Fibroblast of pulmonary artery (primary cell): ENCODE measurements around the gene HPS1.

ENCODE experiments used
- DNase-seq: peaks from one replicate; pipeline ENCODE4 v3.0.0-alpha.2; 2010; ENCODE audit warnings: low read depth
- H3K4me3 ChIP-seq: replicated peaks from 2 replicates; pipeline ENCODE4 v1.5.1; 2011; ENCODE audit warnings: low read depth, mild to moderate bottlenecking, control low read depth, low read length, moderate library complexity
- TF ChIP-seq, protein P1 (sequence below): IDR thresholded peaks from 2 replicates; pipeline ENCODE4 v1.5.1; 2011; ENCODE audit warnings: mild to moderate bottlenecking, control low read depth, low read length, inconsistent platforms; ENCODE audit errors: missing control alignments

HPS1 gene

DNA sequence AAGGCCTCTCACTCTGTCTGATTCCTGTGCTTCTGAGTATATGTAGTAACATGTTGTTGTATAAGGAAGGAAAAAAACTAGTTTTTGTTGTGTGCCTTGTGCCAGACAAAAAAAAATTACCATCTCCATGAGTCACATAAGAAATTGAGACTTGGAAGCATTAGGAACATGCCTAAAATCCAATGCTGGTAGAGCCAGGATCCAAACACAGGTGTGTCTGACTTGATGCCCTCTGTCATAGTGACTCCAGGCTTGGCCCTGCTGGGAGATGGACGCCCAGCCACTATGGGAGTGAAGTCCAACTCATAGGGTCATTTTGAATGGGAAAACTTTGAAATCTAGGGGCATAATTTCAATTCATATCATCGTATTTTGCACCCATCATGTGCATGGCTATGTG is 69.7 kb downstream of the HPS1 start:
- H3K4me3 ChIP-seq = no peak overlapping the region
- TF ChIP-seq, protein P1, sequence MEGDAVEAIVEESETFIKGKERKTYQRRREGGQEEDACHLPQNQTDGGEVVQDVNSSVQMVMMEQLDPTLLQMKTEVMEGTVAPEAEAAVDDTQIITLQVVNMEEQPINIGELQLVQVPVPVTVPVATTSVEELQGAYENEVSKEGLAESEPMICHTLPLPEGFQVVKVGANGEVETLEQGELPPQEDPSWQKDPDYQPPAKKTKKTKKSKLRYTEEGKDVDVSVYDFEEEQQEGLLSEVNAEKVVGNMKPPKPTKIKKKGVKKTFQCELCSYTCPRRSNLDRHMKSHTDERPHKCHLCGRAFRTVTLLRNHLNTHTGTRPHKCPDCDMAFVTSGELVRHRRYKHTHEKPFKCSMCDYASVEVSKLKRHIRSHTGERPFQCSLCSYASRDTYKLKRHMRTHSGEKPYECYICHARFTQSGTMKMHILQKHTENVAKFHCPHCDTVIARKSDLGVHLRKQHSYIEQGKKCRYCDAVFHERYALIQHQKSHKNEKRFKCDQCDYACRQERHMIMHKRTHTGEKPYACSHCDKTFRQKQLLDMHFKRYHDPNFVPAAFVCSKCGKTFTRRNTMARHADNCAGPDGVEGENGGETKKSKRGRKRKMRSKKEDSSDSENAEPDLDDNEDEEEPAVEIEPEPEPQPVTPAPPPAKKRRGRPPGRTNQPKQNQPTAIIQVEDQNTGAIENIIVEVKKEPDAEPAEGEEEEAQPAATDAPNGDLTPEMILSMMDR = no peak
- DNase-seq = no peak

DNA sequence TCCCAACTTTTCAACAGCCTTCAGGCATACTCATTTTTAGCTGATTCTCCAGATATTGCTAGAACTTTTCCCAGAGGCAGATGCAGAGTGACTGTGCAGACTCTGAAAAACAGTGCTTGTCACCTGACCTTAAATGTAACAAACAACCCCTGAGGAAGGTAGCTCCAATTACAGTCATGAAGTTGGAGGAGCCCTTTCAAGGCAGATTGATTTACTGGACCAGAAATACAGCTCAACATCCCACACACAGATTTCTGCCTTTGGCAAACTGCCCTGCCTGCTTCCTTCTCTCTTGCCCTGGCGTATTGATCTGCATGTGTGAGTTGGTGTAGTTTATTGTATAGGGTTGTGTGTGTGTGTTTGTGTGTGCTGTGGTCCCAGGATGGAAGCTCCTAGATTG is 70.2 kb downstream of the HPS1 start:
- TF ChIP-seq, protein P1 = no peak
- peak; percentile 25 for DNase-seq

DNA sequence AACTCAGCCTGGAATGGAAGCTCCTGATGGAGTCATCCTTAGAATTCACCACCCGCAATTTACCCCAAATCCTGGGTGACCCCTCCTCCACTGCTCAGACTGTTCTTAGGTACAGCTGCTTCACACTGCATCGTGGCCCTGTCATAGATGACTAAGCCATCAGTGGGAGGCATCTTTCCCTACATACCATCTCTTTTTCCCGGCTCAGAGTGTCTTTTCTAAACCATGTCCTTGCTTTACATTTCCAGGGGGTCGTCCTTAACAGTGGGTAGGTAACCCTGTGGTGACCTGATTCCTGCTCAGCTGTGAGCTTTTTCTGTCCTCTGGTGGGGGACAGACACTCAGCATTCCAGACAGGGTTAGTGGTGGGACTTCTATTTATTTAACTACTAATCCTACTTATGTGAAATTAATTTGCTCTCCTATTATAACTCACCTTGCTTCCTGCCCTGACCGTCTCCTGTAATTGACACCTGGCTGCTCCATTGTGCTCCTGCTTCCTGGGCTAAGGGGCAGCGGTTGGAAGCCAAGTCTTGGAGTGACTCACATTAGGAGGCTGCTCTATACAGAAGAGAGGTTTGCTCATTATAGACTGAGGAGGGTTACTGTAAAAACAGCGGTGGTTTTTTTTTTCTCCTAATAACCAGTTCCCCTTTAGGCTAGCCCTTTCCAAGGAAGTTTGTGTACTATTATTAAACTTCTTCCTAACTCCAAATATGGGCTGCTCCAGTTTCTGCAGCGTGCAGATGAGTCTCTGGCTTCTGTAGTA is 72.3 kb downstream of the HPS1 start:
- TF ChIP-seq, protein P1 = no peak
- H3K4me3 ChIP-seq = no peak overlapping the region
- DNase-seq = peak; percentile 61

More for the DNA sequence above, 70.2 kb downstream of the HPS1 start:
- no peak overlapping the region for H3K4me3 ChIP-seq

DNA sequence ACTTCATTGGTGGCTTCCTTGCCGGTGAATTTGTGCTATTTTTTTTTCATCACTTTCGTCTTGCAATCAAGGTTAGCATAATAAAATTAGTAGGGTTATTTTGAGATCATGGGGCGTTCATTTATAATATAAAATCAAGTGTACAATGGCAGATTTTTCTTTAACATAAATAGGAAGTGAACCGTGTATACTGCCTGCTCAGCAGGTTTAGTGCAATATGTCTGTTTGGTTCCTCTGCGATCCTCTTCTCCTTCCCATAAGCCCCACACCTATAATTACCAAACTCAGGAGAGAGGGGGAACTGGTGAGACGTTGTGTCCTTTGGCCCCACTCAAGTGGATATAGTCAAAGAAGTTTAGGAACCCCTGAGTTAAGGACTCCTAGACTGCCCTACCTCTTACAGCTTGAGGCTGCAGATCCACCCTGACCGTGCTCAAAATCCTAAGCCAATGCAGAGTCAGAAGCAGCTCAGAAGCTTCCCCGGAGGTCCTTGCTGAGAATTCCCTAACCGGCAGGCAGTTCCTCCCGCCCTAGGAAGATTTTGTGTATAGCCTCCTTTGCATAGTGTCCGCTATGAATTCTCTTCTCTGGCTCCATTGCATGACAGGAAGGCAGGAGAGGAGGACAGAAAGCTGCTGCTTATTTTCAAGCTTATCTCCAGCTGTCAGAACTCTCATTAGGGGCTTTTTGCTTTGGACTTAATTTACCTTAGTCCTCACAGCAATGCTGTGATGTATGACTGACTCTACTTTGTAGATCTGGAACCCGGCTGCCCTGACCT is 73.3 kb downstream of the HPS1 start:
- no peak for DNase-seq
- H3K4me3 ChIP-seq = no peak overlapping the region
- TF ChIP-seq, protein P1 = no peak

DNA sequence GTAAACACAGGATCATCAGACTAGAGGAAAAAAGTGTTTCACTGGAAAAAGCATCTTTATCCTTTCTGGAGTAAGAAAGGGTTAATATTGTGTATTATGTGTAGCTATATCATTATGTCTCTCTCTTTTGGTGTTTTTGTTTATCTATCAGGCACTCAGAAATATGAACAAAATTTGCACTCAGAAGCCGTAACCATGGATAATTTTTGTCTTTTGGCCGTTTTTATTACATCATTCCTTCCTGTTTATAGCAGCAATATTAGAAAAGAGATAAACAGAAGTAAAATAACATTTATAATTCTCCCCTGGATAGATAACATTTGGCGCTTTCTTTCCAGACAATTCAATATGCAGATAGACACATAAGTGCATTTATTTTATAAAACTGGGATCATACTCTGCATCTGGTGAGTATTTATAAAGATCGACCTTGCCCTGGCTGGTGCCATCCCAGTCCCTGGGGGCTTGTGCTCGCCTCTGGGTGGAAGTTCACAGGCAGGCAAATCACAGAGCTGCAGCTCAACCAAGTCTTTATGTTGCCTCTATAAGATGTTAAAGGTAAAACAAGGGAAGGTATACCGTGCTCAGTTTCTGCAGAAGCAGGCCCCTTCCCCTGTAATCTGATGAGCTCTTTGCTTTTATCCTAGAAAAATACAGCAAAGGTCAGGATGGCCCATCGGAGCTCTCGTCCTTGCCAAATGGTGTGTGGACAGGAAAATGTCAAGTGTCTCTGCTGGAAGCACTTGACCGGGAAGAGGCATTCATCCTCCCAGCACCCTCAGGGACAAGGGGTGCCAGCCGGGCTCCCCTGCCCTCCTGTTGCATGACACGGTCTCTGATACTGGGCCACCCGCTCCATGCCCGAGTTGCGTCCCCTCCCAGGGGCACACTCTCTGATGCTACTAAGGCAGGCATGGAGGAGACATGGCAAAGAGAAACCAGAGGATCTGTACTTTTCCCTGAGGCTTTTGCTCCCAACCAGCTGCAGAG is 75.6 kb downstream of the HPS1 start:
- no peak for DNase-seq
- TF ChIP-seq, protein P1 = no peak
- H3K4me3 ChIP-seq = no peak overlapping the region

DNA sequence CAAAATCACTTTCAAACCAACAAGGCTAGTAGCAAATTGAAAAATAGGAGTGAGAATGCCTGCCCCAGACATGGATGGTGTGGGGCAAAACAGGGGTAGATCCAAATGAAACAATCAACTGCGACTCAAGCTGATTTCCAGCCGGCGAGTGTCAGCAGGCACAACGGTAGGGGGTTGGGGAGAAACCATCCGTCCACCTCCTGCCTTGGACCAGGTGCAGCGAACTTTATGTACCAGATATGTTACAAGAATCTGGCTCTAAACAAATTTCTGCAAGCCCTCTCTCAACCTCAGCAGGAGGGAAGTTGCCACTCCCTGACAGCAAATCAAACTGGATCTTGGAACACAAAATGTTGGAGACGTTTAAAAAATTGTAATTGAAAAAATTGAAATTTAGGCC is 76.9 kb downstream of the HPS1 start:
- TF ChIP-seq, protein P1 = no peak
- H3K4me3 ChIP-seq = no peak overlapping the region
- DNase-seq = no peak
